Inflammatory macrophage treated with lipopolysaccharide for 1 hour (primary cell): ENCODE data around the gene TMEM184B.
A peak's percentile ranks its signal among the peaks of the same experiment; 100 is the strongest.
"Not testable (repeated sequence)": the region's sequence is repeated elsewhere in the genome, so short reads cannot be mapped to it uniquely, and the experiment has no call there.

Experiments used
- DNase-seq, 2 donors: peaks; one replicate each; pipeline ENCODE4 v3.0.0-alpha.2; 2020 to 2022

TMEM184B gene

GRCh38 chr22:38201711-38202436 lies 70.9 kb downstream of the TMEM184B start, which contains the start of gene MAFF:
TSS of gene MAFF (plus strand) at chr22:38201994. CDS start at chr22:38213854, 11,860 bp downstream.
- DNase-seq, result peak; percentile 95 to 98

GRCh38 chr22:38201371-38201710 lies 71.5 kb downstream of the TMEM184B start:
- no peak for DNase-seq

DNA sequence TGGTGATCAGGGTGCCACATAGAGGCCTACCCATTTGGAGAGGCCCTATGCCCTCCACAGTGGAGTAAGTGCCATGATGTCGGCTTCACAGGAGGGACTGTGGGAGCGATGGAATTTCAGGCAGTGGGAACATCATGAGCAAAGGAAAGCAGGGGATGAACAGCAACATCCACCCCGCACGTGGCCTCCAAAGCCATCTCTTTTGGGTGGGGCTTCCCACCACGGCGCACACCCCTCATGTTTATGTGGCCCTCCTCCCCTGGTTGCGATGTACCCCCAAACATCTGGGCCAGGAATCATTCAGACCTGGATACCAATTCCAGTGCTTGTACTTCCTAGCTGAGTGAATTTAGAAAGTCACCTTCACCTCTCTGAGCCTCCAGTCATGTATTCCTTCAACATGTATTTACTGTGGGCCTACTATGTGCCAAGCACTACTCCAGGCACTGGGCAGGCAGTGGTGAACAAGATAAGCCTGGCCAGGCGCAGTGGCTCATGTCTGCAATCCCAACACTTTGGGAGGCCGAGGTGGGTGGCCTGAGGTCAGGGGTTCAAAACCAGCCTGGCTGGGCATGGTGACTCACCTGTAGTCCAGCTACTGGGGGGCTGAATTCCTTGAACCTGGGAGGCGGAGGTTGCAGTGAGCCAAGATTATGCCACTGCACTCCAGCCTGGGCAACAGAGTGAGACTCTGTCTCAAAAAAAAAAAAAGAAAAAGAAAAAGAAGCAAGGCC lies 72.8 kb downstream of the TMEM184B start:
- no peak for DNase-seq

DNA sequence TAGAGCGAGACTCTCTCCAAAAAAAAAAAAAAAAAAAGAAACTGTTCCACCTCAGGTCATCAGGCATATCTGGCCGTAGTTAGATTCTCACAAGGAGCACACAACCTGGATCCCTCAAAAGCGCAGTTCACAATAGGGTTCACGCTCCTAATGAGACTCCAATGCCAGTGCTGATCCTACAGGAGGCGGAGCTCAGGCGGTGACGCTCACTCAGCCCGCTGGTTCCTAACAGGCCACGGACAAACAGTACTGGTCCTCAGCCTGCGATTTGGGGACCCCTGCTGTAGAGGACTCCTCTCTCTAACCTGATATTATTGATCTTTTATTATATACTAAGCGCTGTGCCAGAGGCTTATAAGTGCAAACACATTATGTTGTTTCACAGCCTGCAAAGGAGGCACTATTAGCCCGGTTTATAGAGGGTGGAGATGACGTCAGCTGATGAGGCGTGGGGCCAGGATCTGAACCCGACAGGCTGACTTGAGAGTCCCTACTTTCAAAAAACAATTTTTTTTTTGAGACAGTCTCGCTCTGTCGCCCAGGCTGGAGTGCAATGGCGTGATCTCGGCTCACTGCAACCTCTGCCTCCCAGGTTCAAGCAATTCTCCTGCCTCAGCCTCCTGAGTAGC lies 75.9 kb downstream of the TMEM184B start:
- DNase-seq, result no peak

DNA sequence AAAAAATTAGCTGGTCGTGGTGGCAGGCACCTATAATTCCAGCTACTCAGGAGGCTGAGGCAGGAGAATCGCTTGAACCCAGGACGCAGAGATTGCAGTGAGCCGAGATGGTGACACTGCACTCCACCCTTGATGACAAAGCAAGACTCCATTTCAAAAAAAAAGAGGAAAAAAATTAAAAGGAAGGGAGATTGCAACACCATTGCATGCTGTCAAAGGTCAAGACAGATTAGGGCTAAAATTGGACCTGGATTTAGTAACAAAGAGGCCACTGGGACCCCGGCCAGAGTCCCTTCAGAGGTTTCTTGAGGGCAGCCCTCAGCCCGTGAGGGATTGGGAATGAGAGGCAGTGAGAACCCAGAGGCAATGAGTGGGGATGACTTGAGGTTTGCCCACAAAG lies 79.2 kb downstream of the TMEM184B start:
- DNase-seq, result peak; percentile 68 to 82

DNA sequence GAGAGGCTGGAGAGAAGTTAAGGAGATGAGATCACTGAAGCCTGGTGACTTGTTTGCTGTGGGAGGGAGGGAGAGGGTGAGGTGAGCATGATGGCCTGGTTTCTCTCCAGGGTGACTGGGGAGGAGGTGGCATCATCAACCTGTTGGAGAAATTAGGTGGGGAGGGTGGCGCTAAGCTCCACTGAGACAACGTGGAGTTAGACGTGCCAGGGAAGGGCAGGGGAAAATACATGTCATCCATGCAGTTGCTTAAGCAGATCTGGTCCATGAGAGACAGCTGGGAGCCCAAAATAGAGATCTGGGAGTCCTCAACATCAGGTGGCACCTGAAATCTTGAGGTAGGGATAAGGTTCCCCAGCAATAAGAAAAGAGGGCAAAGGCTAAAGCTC lies 80.3 kb downstream of the TMEM184B start:
- no peak for DNase-seq

DNA sequence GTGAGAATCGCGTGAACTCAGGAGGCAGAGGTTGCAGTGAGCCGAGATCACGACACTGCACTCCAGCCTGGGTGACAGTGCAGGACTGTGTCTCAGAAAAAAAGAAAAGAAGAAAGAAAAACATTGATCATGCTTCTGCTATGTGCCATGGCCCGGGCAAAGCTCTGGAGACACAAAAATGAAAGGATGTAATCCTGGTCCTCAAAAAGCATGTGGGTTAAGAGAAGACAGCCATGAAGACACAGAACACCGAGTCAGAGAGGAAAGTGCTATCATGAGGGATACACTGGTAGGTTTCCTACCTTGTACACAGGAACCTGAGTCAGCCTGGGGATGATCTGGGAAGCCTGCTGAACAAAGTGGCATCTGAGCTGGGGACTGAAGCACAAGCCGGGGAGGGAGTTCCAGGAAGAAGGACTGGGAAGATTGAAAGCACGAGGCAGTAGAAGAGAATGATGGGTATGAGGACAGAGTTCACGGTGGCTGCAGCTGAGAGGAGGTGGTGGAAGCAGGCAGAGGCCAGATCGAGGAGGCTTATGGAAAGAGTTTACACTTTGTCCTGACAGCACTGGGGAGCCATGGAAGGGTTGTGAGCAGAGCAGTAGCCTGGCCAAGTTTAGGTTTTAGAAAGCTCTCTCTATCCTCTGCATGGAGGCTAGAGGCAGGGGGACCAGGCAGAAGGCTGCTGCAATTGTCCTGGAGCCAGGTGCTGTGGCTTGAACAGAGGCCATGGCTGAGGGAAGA lies 80.9 kb downstream of the TMEM184B start:
- DNase-seq, result no peak

GRCh38 chr22:38191055-38191454 lies 81.8 kb downstream of the TMEM184B start:
- no peak for DNase-seq

DNA sequence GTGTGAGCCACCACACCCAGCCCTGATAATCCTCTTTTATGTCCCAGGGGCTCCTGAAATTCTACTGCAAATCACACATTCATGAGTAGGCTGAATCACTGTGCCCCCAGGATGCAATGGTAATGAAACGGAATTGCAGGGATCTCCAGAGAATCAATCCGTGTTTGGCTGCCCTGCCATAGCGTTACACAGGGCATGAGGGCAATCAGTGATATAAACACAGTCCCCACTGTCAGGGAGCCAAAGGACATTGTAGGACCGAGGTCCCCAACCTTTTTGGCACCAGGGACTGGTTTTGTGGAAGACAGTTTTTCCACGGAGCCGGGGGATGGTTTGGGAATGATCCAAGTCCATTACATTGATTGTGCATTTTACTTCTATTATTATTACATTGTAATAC lies 82.2 kb downstream of the TMEM184B start:
- no peak for DNase-seq

DNA sequence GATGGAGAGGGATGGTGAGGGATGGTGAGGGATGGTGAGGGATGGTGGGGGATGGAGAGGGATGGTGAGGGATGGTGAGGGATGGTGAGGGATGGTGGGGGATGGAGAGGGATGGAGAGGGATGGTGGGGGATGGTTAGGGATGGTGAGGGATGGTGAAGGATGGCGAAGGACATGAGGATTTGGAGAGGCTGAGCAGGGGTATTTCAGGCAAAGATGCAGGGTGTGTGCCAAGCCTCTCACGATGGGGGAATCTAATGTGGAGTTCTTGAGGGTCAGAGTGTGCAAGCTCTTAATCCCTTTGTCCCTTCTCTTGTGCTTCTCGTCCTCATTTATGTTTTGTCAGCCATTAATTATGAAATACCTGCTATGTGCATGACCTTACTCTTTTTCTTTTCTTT lies 83.7 kb downstream of the TMEM184B start:
- DNase-seq, result no peak

- peak in 1 of 2 donors; percentile 27 for DNase-seq
Measured at GRCh38 chr22:38187413-38188212, 85.2 kb downstream of the TMEM184B start.

DNA sequence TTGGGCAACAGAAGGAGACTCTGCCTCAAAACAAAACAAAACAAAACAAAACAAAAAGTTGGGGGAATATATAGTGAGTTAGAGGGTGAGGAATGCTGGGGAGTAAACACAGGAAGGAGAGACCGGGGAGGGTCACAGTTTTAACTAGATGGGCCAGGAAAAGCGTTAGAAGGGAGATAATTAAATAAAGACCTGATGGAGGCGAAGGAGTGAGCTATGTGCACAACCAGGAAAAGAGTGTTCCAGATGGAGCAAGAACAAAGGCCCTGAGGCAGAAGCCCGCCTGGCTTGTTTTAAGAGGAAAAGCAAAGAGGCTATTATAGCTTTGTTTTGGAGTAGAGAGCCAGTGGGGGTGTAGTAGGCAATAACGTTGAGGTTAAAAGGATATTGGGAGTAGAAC lies 86.4 kb downstream of the TMEM184B start:
- no peak for DNase-seq

DNA sequence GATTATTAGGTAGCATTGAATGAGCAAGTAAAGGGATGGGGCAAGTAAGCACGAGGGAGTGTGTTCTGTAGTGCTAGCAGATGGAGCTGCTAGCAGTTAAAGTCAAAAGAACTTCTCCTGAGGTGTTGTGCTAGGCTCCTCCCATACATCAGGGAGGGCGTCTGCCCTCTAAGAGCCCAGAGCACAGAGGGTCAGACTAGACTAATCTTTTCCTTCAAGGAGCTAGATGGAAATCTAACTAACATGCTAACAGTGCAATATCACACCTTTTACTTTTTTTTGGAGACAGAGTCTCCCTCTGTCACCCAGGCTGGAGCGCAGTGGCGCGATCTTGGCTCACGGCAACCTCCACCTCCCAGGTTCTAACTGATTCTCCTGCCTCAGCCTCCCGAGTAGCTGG lies 88.0 kb downstream of the TMEM184B start:
- DNase-seq, result no peak

DNA sequence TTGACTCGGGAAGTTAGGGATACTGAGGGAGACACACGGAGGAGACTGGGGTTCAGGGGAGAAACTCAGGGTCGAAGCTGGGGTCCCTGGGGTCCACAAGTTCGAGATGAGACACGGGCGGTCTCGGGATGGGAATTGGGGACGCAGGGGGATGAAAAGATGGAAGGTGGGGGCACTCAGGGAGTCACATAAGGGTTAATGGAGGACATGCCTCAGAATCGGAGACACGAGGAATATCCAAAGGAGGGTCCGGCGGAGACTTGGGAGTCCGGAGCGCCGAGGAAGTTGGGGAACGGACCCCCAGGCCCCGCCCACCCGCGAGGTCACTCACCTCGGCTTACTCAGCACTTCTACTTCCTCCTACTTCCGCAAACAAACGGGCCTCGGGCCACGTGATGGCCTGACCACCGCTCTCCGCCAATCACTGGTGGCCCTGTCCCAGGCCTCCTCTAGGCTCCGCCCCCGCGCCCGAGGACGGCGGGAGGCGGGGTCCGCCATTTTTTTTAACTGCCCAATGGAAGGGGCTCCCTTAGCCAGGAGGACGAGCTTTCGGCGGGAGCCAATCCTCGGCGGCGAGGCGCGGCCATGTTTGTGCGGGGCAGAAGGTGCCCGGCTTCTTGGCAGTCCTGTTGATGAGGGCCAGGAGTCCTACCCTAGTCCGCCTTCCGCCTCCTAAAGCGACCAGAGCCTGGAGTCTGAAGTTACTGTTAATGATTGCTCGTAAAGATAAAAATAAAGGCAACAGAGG lies 91.2 kb downstream of the TMEM184B start, which contains the start of gene PLA2G6:
Gene PLA2G6, minus strand, starts transcription at position 378 of the 748 bp plus-strand sequence. CDS start 12,404 bp downstream, outside the sequence.
- DNase-seq, result peak; percentile 100

DNA sequence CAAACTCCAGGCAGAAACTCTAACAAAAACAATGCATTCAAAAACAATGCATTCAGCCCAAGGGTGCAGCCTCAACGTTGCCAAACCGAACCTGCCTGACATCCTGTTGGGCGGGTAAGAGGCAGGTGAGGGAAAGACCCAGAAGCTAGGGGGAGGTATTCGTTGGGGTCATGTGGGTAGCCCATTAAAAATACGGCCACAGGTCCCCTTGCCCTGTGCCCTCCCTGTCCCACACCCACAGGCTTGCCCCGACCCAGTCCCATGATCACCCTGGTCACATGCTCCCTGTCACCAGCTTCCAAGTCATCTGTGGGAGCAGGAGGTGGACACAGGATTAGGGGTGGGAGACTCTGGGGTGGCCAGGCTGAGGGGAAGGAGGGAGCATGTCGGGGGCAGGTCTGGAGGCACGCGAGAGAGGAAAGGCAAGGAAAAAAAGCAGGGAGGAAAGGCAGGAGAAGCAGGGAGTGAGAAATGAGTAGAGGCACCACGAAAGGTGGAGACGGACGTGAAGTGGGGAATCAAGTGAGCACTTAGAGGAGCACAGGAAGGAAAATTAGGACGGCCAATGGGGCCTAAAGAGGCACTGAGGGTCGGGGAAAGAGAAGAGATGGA lies 91.9 kb downstream of the TMEM184B start:
- DNase-seq, result peak; percentile 71 to 97

GRCh38 chr22:38178605-38178937 lies 94.2 kb downstream of the TMEM184B start:
- not testable (repeated sequence) for DNase-seq

GRCh38 chr22:38177926-38178604 lies 94.7 kb downstream of the TMEM184B start:
- no peak for DNase-seq

DNA sequence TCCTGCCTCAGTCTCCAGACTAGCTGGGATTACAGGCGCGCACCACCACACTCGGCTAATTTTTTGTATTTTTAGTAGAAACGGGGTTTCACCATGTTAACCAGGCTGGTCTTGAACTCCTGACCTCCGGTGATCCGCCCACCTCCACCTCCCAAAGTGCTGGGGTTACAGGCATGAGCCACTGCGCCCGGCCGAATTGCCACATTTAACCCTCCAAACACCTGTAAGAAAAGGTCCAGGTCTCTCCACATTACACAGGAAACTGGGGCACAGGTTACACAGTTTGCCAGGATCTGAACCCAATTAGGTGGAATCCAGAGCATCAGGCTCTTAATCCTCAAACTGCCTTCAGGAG lies 95.3 kb downstream of the TMEM184B start:
- DNase-seq, result not testable (repeated sequence)

DNA sequence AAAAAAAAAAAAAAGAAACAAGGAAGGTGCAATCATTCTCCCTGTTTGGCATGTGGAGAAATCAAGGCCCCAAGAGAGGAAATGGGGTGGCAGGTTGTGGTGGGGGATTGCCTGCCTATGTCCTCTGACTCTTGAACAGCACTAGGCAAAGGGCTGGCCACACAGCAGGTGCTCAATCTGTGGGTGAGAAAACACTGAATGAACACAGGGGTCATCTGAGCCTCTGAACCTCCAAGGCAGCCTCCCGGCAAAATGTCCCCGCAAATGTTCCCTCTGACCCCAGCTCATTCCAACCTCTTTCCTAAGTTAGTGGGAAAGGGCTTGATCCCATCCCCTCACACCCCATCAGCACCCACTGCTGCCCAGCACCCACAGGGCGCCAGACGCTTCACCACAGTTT lies 95.8 kb downstream of the TMEM184B start:
- peak in 1 of 2 donors; percentile 20 for DNase-seq

- DNase-seq, result peak; percentile 55 to 80
Measured at GRCh38 chr22:38176170-38176741, 96.6 kb downstream of the TMEM184B start.
